ENCODE results near the gene PTPRE. TPM values are rescaled to one million over a fixed set of nuclear protein-coding genes. Genes with fewer than 3 reads are reported as not detected.

Gene PTPRE
- total and polyA plus RNA-seq, 2 of the 4 experiments (the other 2 are of a cell fraction), result 0.34 to 0.54 TPM

- ATAC-seq (ENCODE audit: low read depth), result no peak
- no TSS peak for BruUV-seq (replicated peaks)
- Histone ChIP-seq H2AK9ac (replicated peaks; ENCODE audit: low read depth, low read length, poor library complexity) (no peak overlapping the region), H3K27me3 (ENCODE audit: control insufficient read depth, insufficient read depth, low read length) (no peaks in the 10 kb centered on the region), H2BK5ac (ENCODE audit: low read depth, low read length, poor library complexity, severe bottlenecking) (no peak overlapping the region), H3K23ac (ENCODE audit: low read depth, low read length) (no peak overlapping the region), H2BK20ac (ENCODE audit: low read depth, low read length) (no peak overlapping the region), H3K79me1 (ENCODE audit: low read depth in 1 of 2, low read length in 2 of 2) (no peaks in the 10 kb centered on the region), H3K27ac (ENCODE audit: insufficient read depth, low read length) (no peak overlapping the region), H3K14ac (replicated peaks; ENCODE audit: low read depth, low read length) (no peak overlapping the region), H3K4me1 (ENCODE audit: control insufficient read depth, insufficient read depth, low read length) (no peaks in the 10 kb centered on the region), H3K18ac (ENCODE audit: low read depth, low read length) (no peak overlapping the region), H3K4ac (ENCODE audit: low read depth, low read length) (no peak overlapping the region), H3K9me1 (ENCODE audit: insufficient read depth, low read length) (no peaks in the 10 kb centered on the region), H2BK120ac (ENCODE audit: low read depth, low read length) (no peak overlapping the region), H3K4me3 (ENCODE audit: insufficient read depth, low read depth, low read length) (no peak overlapping the region), H4K8ac (ENCODE audit: low read depth in 2 of 2, low read length in 2 of 2) (no peak overlapping the region), H3K56ac (ENCODE audit: extremely low read depth, insufficient read depth, low read length) (no peak overlapping the region), H2BK15ac (ENCODE audit: low read depth, low read length) (no peak overlapping the region), H3K36me3 (ENCODE audit: control insufficient read depth, insufficient read depth, low read length) (no peaks in the 10 kb centered on the region), H4K91ac (ENCODE audit: insufficient read depth, low read depth, low read length) (no peak overlapping the region), H4K5ac (ENCODE audit: low read depth, low read length) (no peak overlapping the region), H4K20me1 (ENCODE audit: insufficient read depth, low read length) (no peaks in the 10 kb centered on the region), H2AK5ac (ENCODE audit: low read depth, low read length) (no peak overlapping the region), H3K4me2 (ENCODE audit: low read depth, low read length) (no peak overlapping the region), H2AFZ (replicated peaks; ENCODE audit: low read length, poor library complexity) (no peak overlapping the region), H3K9ac (ENCODE audit: low read depth, low read length) (no peak overlapping the region), H3K9me3 (ENCODE audit: control insufficient read depth, insufficient read depth, low read length) (no peaks in the 10 kb centered on the region; the same call in 1 of the 2 replicates)
- no peak for DNase-seq
- POLR2A ChIA-PET (ENCODE audit: unreplicated experiment), result no interaction called here
- CTCF ChIA-PET, result no interaction called here
- no peak for TF ChIP-seq SMC3 (IDR thresholded peaks at IDR 0.05; ENCODE audit: low read depth, low read length)
- TF ChIP-seq MAFK (IDR thresholded peaks at IDR 0.05; ENCODE audit: low read depth, low read length), result no peak
- no peak for TF ChIP-seq ELK1 (IDR thresholded peaks at IDR 0.05; ENCODE audit: borderline replicate concordance, low read depth, low read length)
- TF ChIP-seq CHD1 (IDR thresholded peaks at IDR 0.05; ENCODE audit: low read depth, low read length), result no peak
- no peak for TF ChIP-seq RCOR1 (IDR thresholded peaks at IDR 0.05; ENCODE audit: insufficient replicate concordance, low read length)
- no peak for TF ChIP-seq USF2 (IDR thresholded peaks at IDR 0.05; ENCODE audit: low read depth, low read length)
- no peak for TF ChIP-seq CTCF (conservative IDR thresholded peaks at IDR 0.05; ENCODE audit: low read depth, low read length)
- dilution Hi-C loops (cut with HindIII; ENCODE audit: low sequenced_read_pairs, unreplicated experiment) (no loop called here), in situ Hi-C loops (cut with MboI; ENCODE audit: low sequenced_read_pairs) (no loop called here), intact Hi-C loops (cut with micrococcal nuclease) (no loop called here)
- WGBS, 2 experiments (ENCODE audit: extremely low coverage in 2 of 2, insufficient read length in 1 of 2), result no CpG with 5 or more reads among the region's 2 CpGs
Observed at GRCh38 chr10:127897177-127897576, 9.7 kb upstream of the PTPRE start.
